HepG2 (cell line): ENCODE data around the gene ABHD17B. TPM values are rescaled to one million over a fixed set of nuclear protein-coding genes. Genes with fewer than 3 reads are reported as not detected.
A peak's percentile ranks its signal among the peaks of the same experiment; 100 is the strongest.

Experiments
- CTCF ChIP-seq: sonication (generic); formaldehyde crosslinking; IDR thresholded peaks from 2 replicates; pipeline ENCODE4 v1.5.0; 2020; ENCODE audit warnings: mild to moderate bottlenecking, missing genetic modification reagents, moderate library complexity
- E2F5 ChIP-seq: sonication (generic); formaldehyde crosslinking; conservative IDR thresholded peaks from 2 replicates; pipeline ENCODE4 v1.4.0; 2020; ENCODE audit warnings: missing genetic modification reagents
- HBP1 ChIP-seq: IDR thresholded peaks from 2 replicates; pipeline ENCODE4 v1.6.1; 2016; ENCODE audit warnings: low read depth, control low read depth
- HMGA1 ChIP-seq: sonication (generic); formaldehyde crosslinking; conservative IDR thresholded peaks from 2 replicates; pipeline ENCODE4 v1.4.0; 2020; ENCODE audit warnings: missing genetic modification reagents
- JARID2 ChIP-seq: sonication (generic); formaldehyde crosslinking; IDR thresholded peaks from 2 replicates; pipeline ENCODE4 v1.8.1; 2023; ENCODE audit warnings: missing genetic modification reagents, inconsistent platforms; ENCODE audit not compliant: insufficient replicate concordance
- KAT2B ChIP-seq: fragments of 150-350 bp; IDR thresholded peaks from 2 replicates; pipeline ENCODE4 v1.6.1; 2014; ENCODE audit warnings: low read depth, low read length, borderline replicate concordance
- MAX ChIP-seq: IDR thresholded peaks from 2 replicates; pipeline ENCODE4 v1.6.1; 2012; ENCODE audit warnings: inconsistent platforms
- MIER3 ChIP-seq: IDR thresholded peaks from 2 replicates; pipeline ENCODE4 v1.6.1; 2016; ENCODE audit warnings: missing compliant biosample characterization, borderline replicate concordance
- MTF2 ChIP-seq: sonication (generic); formaldehyde crosslinking; IDR thresholded peaks from 2 replicates; pipeline ENCODE4 v1.5.0; 2020; ENCODE audit warnings: missing genetic modification reagents, borderline replicate concordance
- SNAPC5 ChIP-seq: sonication (generic); formaldehyde crosslinking; IDR thresholded peaks from 2 replicates; pipeline ENCODE4 v1.8.1; 2023; ENCODE audit warnings: mild to moderate bottlenecking, missing genetic modification reagents, borderline replicate concordance
- ZBTB20 ChIP-seq: sonication (generic); formaldehyde crosslinking; IDR thresholded peaks from 2 replicates; pipeline ENCODE4 v1.8.1; 2023; ENCODE audit warnings: missing genetic modification reagents, low read depth, mild to moderate bottlenecking, borderline replicate concordance
- ZMAT3 ChIP-seq: sonication (generic); formaldehyde crosslinking; conservative IDR thresholded peaks from 2 replicates; pipeline ENCODE4 v1.7.0; 2021; ENCODE audit warnings: missing genetic modification reagents
- ZNF263 ChIP-seq: sonication (generic); formaldehyde crosslinking; IDR thresholded peaks from 2 replicates; pipeline ENCODE4 v1.4.0; 2020; ENCODE audit warnings: missing genetic modification reagents
- ZNF639 ChIP-seq: conservative IDR thresholded peaks from 2 replicates; pipeline ENCODE4 v1.6.1; 2018; ENCODE audit warnings: missing genetic modification reagents
- ZNF720 ChIP-seq: sonication (generic); formaldehyde crosslinking; IDR thresholded peaks from 2 replicates; pipeline ENCODE4 v1.4.0; 2020; ENCODE audit warnings: missing genetic modification reagents
- polyA plus RNA-seq, 8 experiments: library from polyadenylated mRNA; depleted of rRNA in 3 of 8; stranded (reverse) in 7 of 8; unstranded in 1 of 8; fragments of >200 nt; fragmentation: Illumina TruSeq in 4 of 8; extraction: Trizol in 4 of 8; gene quantifications; 2 replicates each; pipeline versions ENCODE4 v1.2.1 to v1.2.3, GENCODE V29; 2011 to 2016; ENCODE audit warnings: low read depth in 4 of 8, missing spikeins in 1 of 8, mixed read lengths in 1 of 8; ENCODE audit not compliant: insufficient read depth in 1 of 8
- total RNA-seq, 5 experiments: library from RNA; depleted of rRNA; stranded (reverse); fragments of >200 nt; fragmentation: Illumina TruSeq; extraction: Trizol; gene quantifications; 2 replicates each; pipeline ENCODE4 v1.2.3, GENCODE V29; 2016; ENCODE audit warnings: low read depth in 1 of 5
- TF ChIP-seq, protein P1 (sequence below): sonication (generic); formaldehyde crosslinking; IDR thresholded peaks from 2 replicates; pipeline ENCODE4 v1.9.0; 2021; ENCODE audit warnings: mild to moderate bottlenecking, missing genetic modification reagents

ABHD17B gene
- total and polyA plus RNA-seq, 2 of the 13 experiments (the other 11 are each of a cell fraction or from before 2014, with no cell fraction given), result 11.3 to 22.0 TPM

- TF ChIP-seq ZBTB20 (CRISPR knock-in tag) (0 out of 2 replicates have a peak, but pooled peaks have one; percentile 3), MAX (peak; percentile 5; the same call in 1 of the 2 replicates), ZNF720 (CRISPR knock-in tag) (no peak), JARID2 (no peak), CTCF (CRISPR knock-in tag) (0 out of 2 replicates have a peak, but pooled peaks have one; percentile 21), SNAPC5 (CRISPR knock-in tag) (no peak), ZMAT3 (no peak), E2F5 (CRISPR knock-in tag) (no peak), ZNF639 (no peak), KAT2B (no peak), MIER3 (CRISPR knock-in tag) (no peak), ZNF263 (CRISPR knock-in tag) (peak; percentile 58; the same call in 1 of the 2 replicates), HMGA1 (CRISPR knock-in tag) (no peak), MTF2 (CRISPR knock-in tag) (0 out of 2 replicates have a peak, but pooled peaks have one; percentile 49), HBP1 (peak; percentile 20; the same call in 1 of the 2 replicates)
- TF ChIP-seq, protein P1, sequence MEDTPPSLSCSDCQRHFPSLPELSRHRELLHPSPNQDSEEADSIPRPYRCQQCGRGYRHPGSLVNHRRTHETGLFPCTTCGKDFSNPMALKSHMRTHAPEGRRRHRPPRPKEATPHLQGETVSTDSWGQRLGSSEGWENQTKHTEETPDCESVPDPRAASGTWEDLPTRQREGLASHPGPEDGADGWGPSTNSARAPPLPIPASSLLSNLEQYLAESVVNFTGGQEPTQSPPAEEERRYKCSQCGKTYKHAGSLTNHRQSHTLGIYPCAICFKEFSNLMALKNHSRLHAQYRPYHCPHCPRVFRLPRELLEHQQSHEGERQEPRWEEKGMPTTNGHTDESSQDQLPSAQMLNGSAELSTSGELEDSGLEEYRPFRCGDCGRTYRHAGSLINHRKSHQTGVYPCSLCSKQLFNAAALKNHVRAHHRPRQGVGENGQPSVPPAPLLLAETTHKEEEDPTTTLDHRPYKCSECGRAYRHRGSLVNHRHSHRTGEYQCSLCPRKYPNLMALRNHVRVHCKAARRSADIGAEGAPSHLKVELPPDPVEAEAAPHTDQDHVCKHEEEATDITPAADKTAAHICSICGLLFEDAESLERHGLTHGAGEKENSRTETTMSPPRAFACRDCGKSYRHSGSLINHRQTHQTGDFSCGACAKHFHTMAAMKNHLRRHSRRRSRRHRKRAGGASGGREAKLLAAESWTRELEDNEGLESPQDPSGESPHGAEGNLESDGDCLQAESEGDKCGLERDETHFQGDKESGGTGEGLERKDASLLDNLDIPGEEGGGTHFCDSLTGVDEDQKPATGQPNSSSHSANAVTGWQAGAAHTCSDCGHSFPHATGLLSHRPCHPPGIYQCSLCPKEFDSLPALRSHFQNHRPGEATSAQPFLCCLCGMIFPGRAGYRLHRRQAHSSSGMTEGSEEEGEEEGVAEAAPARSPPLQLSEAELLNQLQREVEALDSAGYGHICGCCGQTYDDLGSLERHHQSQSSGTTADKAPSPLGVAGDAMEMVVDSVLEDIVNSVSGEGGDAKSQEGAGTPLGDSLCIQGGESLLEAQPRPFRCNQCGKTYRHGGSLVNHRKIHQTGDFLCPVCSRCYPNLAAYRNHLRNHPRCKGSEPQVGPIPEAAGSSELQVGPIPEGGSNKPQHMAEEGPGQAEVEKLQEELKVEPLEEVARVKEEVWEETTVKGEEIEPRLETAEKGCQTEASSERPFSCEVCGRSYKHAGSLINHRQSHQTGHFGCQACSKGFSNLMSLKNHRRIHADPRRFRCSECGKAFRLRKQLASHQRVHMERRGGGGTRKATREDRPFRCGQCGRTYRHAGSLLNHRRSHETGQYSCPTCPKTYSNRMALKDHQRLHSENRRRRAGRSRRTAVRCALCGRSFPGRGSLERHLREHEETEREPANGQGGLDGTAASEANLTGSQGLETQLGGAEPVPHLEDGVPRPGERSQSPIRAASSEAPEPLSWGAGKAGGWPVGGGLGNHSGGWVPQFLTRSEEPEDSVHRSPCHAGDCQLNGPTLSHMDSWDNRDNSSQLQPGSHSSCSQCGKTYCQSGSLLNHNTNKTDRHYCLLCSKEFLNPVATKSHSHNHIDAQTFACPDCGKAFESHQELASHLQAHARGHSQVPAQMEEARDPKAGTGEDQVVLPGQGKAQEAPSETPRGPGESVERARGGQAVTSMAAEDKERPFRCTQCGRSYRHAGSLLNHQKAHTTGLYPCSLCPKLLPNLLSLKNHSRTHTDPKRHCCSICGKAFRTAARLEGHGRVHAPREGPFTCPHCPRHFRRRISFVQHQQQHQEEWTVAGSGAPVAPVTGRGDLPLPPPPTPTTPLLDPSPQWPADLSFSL (CRISPR knock-in tag), result no peak
Measured at GRCh38 chr9:71909887-71910649, 925 bp downstream of the ABHD17B start (continued).
